GM12878 (cell line): ENCODE measurements around the gene PODXL2. TPM values are rescaled to one million over a fixed set of nuclear protein-coding genes. Genes with fewer than 3 reads are reported as not detected.

Experiments
- ATAC-seq: fragments of 200-7000 bp; cut with Tn5 transposase; 3 replicates; pipeline ENCODE4 v1.9.1; 2020; ENCODE audit warnings: mild to moderate bottlenecking, moderate library complexity
- BruUV-seq: library from RNA; stranded (reverse); fragments of 400-500 nt; replicated peaks from 2 replicates; lab custom pipeline; 2021; lab: Mats Ljungman, UMichigan
- CTCF ChIA-PET: fragments of 300-600 bp; sonication (Branson Sonifier 250); formaldehyde crosslinking; extraction: SDS; loops from one replicate; lab custom pipeline; 2021; ENCODE audit warnings: inconsistent platforms; lab: Yijun Ruan, JAX
- POLR2A ChIA-PET: fragments of 350-600 bp; formaldehyde crosslinking; extraction: SDS; loops from one replicate; lab custom pipeline; 2021; ENCODE audit warnings: inconsistent platforms; lab: Charles Lee
- RAD21 ChIA-PET: fragments of 300-600 bp; sonication (Branson Sonifier 250); formaldehyde crosslinking; loops from one replicate; lab custom pipeline; 2023; ENCODE audit warnings: antibody characterized with exemption; ENCODE audit not compliant: unreplicated experiment; lab: Charles Lee
- SMC1A ChIA-PET: fragments of 300-600 bp; sonication (Branson Sonifier 250); formaldehyde crosslinking; loops from one replicate; lab custom pipeline; 2023; ENCODE audit not compliant: unreplicated experiment, uncharacterized antibody; lab: Charles Lee
- DNase-seq: peaks from one replicate; pipeline ENCODE4 v3.0.0-alpha.2; 2011; ENCODE audit warnings: low read depth, low spot score
- FAIRE-seq: peaks from 3 replicates; lab custom pipeline; 2011; peaks lifted over from hg19 to GRCh38; lab: Jason Lieb, UNC
- H2AFZ ChIP-seq: 2 replicates; pipeline ENCODE4 v1.6.0; 2011; ENCODE audit warnings: low read depth, low read length, control low read depth; ENCODE audit not compliant: control insufficient read depth
- H3K27ac ChIP-seq: 2 replicates; pipeline ENCODE4 v1.5.1; 2011; ENCODE audit warnings: control low read depth; ENCODE audit not compliant: control insufficient read depth, insufficient read depth
- H3K27me3 ChIP-seq, 2 experiments: replicated peaks in 1 of 2; 2 replicates each; pipeline versions ENCODE4 v1.6.0 to v1.6.1; 2011; ENCODE audit warnings: low read length in 1 of 2; ENCODE audit not compliant: control insufficient read depth in 2 of 2, insufficient read depth in 2 of 2
- H3K36me3 ChIP-seq, 2 experiments: 2 replicates each; pipeline ENCODE4 v1.5.1; 2011; ENCODE audit warnings: low read length in 1 of 2; ENCODE audit not compliant: control insufficient read depth in 2 of 2, insufficient read depth in 2 of 2
- H3K4me1 ChIP-seq: 2 replicates; pipeline ENCODE4 v1.6.1; 2011; ENCODE audit warnings: mild to moderate bottlenecking, low read length, moderate library complexity, mixed read lengths; ENCODE audit not compliant: control insufficient read depth, insufficient read depth
- H3K4me2 ChIP-seq: 2 replicates; pipeline ENCODE4 v1.6.0; 2011; ENCODE audit warnings: control low read depth; ENCODE audit not compliant: control insufficient read depth, insufficient read depth
- H3K4me3 ChIP-seq: fragments of 200-600 bp; sonication (generic); 2 replicates; pipeline ENCODE4 v1.5.1; 2016
- H3K79me2 ChIP-seq: 2 replicates; pipeline ENCODE4 v1.6.0; 2011; ENCODE audit warnings: low read length; ENCODE audit not compliant: control insufficient read depth, insufficient read depth
- H3K9ac ChIP-seq: 2 replicates; pipeline ENCODE4 v1.8.0; 2011; ENCODE audit warnings: low read length, control low read depth, mixed read lengths; ENCODE audit not compliant: control insufficient read depth, insufficient read depth
- H3K9me3 ChIP-seq: replicated peaks from 3 replicates; pipeline ENCODE4 v1.5.1; 2011; ENCODE audit warnings: mild to moderate bottlenecking, low read length; ENCODE audit not compliant: control insufficient read depth, insufficient read depth
- H4K20me1 ChIP-seq: 2 replicates; pipeline ENCODE4 v1.6.0; 2011; ENCODE audit not compliant: control insufficient read depth, insufficient read depth
- FOXM1 ChIP-seq: IDR thresholded peaks from 2 replicates; pipeline ENCODE4 v1.6.1; 2012; ENCODE audit warnings: low read depth, mild to moderate bottlenecking, inconsistent platforms, low read length, moderate library complexity
- NR2C2 ChIP-seq: IDR thresholded peaks from 2 replicates; pipeline ENCODE4 v1.6.1; 2011; ENCODE audit warnings: borderline replicate concordance, low read depth; ENCODE audit not compliant: control insufficient read depth, insufficient read length
- STAT3 ChIP-seq: IDR thresholded peaks from 2 replicates; pipeline ENCODE4 v1.6.1; 2011; ENCODE audit warnings: low read depth, low read length, improper control_type of control experiment
- TCF7 ChIP-seq: IDR thresholded peaks from 2 replicates; pipeline ENCODE4 v1.6.1; 2014; ENCODE audit warnings: antibody characterized with exemption, borderline replicate concordance
- WGBS: methylation state at CpG from one replicate; pipeline ENCODE4 v1.1.6; 2016; ENCODE audit warnings: low lambda C conversion rate; ENCODE audit not compliant: insufficient replicate concordance, insufficient coverage; ENCODE audit errors: missing lambda C conversion rate; 5-methylcytosine and 5-hydroxymethylcytosine counted together
- in situ Hi-C: fragments of 300-500 bp; cut with MboI; formaldehyde crosslinking; loops from 9 replicates; pipeline ENCODE4 v1.14.3; 2018; ENCODE audit warnings: mixed read lengths
- intact Hi-C: fragments of 100-400 bp; cut with micrococcal nuclease; formaldehyde crosslinking; loops from one replicate; pipeline ENCODE4 v1.14.2; 2022; ENCODE audit not compliant: unreplicated experiment
- polyA plus RNA-seq, 11 experiments: library from polyadenylated mRNA; depleted of rRNA in 4 of 11; unstranded in 6 of 11; stranded (reverse) in 5 of 11; fragments of >200 nt; fragmentation: Nextera tagmentation in 4 of 11; fragmentation: Illumina TruSeq in 1 of 11; extraction: Ambion mirVana in 4 of 11; extraction: Trizol in 1 of 11; gene quantifications; 1 replicate in 1 of 11; 2 replicates in 10 of 11; pipeline versions ENCODE4 v1.2.1 to v1.2.3, GENCODE V29; 2011 to 2016; ENCODE audit warnings: inconsistent platforms in 2 of 11, missing spikeins in 2 of 11, low read depth in 1 of 11
- total RNA-seq, 4 experiments: library from RNA; depleted of rRNA in 3 of 4; stranded (reverse); fragments of >200 nt in 3 of 4; fragmentation: Illumina TruSeq in 1 of 4; extraction: Trizol in 1 of 4; gene quantifications; 2 replicates each; pipeline versions ENCODE4 v1.2.1 to v1.2.3, GENCODE V29; 2013 to 2021
- TF ChIP-seq, protein P1 (sequence below): fragments of 450-650 bp; IDR thresholded peaks from 2 replicates; pipeline ENCODE4 v1.6.1; 2016; ENCODE audit warnings: mild to moderate bottlenecking, moderate library complexity, borderline replicate concordance

PODXL2 gene
- total and polyA plus RNA-seq, 10 of the 15 experiments (the other 5 are each of a cell fraction or from before 2014, with no cell fraction given): 0.03 to 24.4 (median 13.6) TPM; not detected in 2

DNA sequence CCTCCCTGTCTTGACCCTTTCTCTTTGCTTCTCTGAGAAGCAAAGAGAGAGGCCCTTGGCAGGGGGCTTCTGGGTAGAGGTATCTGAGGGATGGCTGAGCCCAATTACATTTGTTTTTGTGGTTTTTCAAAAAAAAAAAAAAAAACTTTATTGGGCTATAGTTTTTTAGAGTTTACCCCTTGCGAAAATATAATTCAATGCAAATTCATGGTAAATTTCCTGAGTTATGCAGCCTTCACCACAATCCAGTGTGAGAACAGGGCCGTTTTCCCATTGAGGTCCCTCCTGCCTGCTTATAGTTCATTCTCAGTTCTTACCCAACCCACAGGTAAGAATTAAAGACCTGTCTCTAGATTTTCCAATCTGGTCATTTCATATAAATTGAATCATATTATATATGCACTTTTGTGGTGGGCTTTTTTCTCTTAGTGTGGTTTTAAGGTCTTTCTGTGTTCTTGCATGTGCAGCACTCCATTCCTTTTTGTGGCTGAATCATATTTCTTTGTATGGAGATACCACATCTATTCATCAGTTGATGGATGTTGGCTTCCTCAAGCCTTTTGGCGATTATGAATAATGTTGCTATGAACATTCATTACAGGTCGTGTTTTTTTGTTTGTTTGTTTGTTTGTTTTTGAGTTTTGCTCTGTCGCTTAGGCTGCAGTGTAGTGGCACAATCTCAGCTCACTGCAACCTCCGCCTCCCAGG, 28.1 kb upstream of the PODXL2 start:
- H3K9me3 ChIP-seq: no peaks in the 10 kb centered on the region
- TF ChIP-seq STAT3 (no peak), TCF7 (no peak), FOXM1 (no peak), NR2C2 (no peak)
- TF ChIP-seq, protein P1, sequence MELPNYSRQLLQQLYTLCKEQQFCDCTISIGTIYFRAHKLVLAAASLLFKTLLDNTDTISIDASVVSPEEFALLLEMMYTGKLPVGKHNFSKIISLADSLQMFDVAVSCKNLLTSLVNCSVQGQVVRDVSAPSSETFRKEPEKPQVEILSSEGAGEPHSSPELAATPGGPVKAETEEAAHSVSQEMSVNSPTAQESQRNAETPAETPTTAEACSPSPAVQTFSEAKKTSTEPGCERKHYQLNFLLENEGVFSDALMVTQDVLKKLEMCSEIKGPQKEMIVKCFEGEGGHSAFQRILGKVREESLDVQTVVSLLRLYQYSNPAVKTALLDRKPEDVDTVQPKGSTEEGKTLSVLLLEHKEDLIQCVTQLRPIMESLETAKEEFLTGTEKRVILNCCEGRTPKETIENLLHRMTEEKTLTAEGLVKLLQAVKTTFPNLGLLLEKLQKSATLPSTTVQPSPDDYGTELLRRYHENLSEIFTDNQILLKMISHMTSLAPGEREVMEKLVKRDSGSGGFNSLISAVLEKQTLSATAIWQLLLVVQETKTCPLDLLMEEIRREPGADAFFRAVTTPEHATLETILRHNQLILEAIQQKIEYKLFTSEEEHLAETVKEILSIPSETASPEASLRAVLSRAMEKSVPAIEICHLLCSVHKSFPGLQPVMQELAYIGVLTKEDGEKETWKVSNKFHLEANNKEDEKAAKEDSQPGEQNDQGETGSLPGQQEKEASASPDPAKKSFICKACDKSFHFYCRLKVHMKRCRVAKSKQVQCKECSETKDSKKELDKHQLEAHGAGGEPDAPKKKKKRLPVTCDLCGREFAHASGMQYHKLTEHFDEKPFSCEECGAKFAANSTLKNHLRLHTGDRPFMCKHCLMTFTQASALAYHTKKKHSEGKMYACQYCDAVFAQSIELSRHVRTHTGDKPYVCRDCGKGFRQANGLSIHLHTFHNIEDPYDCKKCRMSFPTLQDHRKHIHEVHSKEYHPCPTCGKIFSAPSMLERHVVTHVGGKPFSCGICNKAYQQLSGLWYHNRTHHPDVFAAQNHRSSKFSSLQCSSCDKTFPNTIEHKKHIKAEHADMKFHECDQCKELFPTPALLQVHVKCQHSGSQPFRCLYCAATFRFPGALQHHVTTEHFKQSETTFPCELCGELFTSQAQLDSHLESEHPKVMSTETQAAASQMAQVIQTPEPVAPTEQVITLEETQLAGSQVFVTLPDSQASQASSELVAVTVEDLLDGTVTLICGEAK: peak; percentile 75
- ChIA-PET RAD21 (interaction anchor here (1.1 kb wide), 1 partner anchor 26 kb away, joined by 3 read pairs; no protein-coding TSS in a partner anchor), SMC1A (no interaction called here), CTCF (interaction anchor here (1.2 to 2.7 kb wide), 2 partner anchors 26 to 56 kb away, joined by 3 to 10 read pairs; no protein-coding TSS in a partner anchor), POLR2A (no interaction called here)
- H4K20me1 ChIP-seq: no peaks in the 10 kb centered on the region
- no peak for ATAC-seq
- peak overlapping the region; percentile 72 for H3K4me2 ChIP-seq
- 52% methylated on average over 6 of the region's 6 CpGs for WGBS
- peaks cover 62% of the 10 kb centered on the region for H3K79me2 ChIP-seq
- BruUV-seq: no TSS peak
- in situ Hi-C loops: no loop called here
- no peaks in the 10 kb centered on the region for H3K27me3 ChIP-seq
- no peak for FAIRE-seq
- DNase-seq: no peak
- no peak overlapping the region; the same call in 1 of the 2 replicates for H3K27ac ChIP-seq
- H3K4me1 ChIP-seq: peaks cover 23% of the 10 kb centered on the region
- intact Hi-C loops: no loop called here
- peaks cover 16 to 26% of the 10 kb centered on the region in 2 experiments for H3K36me3 ChIP-seq
- peak overlapping the region; percentile 54 for H3K9ac ChIP-seq
- H2AFZ ChIP-seq: no peak overlapping the region
- peak overlapping the region; percentile 94 for H3K4me3 ChIP-seq
